ENCODE measurements around the gene IGF2BP2. TPM values are rescaled to one million over a fixed set of nuclear protein-coding genes. Genes with fewer than 3 reads are reported as not detected.

IGF2BP2 gene
- total and polyA plus RNA-seq, 9 of the 15 experiments (the other 6 are each of a cell fraction or from before 2014, with no cell fraction given) = 3.2 to 59.6 (median 30.5) TPM

GRCh38 chr3:185733980-185734724 lies 90.7 kb downstream of the IGF2BP2 start (continued):
- TF ChIP-seq ZBTB33 (CRISPR knock-in tag; IDR thresholded peaks at IDR 0.05) = 0 out of 2 replicates have a peak, but pooled peaks have one; percentile 11
- no peak for TF ChIP-seq TFE3 (CRISPR knock-in tag; IDR thresholded peaks at IDR 0.05)
- TF ChIP-seq E2F4 (CRISPR knock-in tag; IDR thresholded peaks at IDR 0.05; ENCODE audit: low read depth) = no peak
- no peak for TF ChIP-seq HDAC6 (IDR thresholded peaks at IDR 0.05; ENCODE audit: low read depth, low read length)
- peak; percentile 25; the same call in 1 of the 2 replicates for TF ChIP-seq RREB1 (CRISPR knock-in tag; IDR thresholded peaks at IDR 0.05)
- TF ChIP-seq SFPQ (IDR thresholded peaks at IDR 0.05; ENCODE audit: low read depth, low read length) = no peak
- TF ChIP-seq VEZF1 (CRISPR knock-in tag; IDR thresholded peaks at IDR 0.05) = no peak; the same call in 1 of the 2 replicates
- no peak for TF ChIP-seq SREBF1 (IDR thresholded peaks at IDR 0.05; ENCODE audit: borderline replicate concordance, low read depth, low read length)
- TF ChIP-seq ZNF707 (CRISPR knock-in tag; conservative IDR thresholded peaks at IDR 0.05) = no peak
- TF ChIP-seq XRCC5 (IDR thresholded peaks at IDR 0.05; ENCODE audit: low read depth, low read length) = no peak
